GM12878 (cell line): Measurements from ENCODE around the gene MOXD1. TPM values are rescaled to one million over a fixed set of nuclear protein-coding genes. Genes with fewer than 3 reads are reported as not detected.

Source experiments
- ATAC-seq: fragments of 200-7000 bp; cut with Tn5 transposase; 3 replicates; pipeline ENCODE4 v1.9.1; 2020; ENCODE audit warnings: mild to moderate bottlenecking, moderate library complexity
- BruUV-seq: library from RNA; stranded (reverse); fragments of 400-500 nt; replicated peaks from 2 replicates; lab custom pipeline; 2021; lab: Mats Ljungman, UMichigan
- CTCF ChIA-PET: fragments of 300-600 bp; sonication (Branson Sonifier 250); formaldehyde crosslinking; extraction: SDS; loops from one replicate; lab custom pipeline; 2021; ENCODE audit warnings: inconsistent platforms; lab: Yijun Ruan, JAX
- POLR2A ChIA-PET: fragments of 350-600 bp; formaldehyde crosslinking; extraction: SDS; loops from one replicate; lab custom pipeline; 2021; ENCODE audit warnings: inconsistent platforms; lab: Charles Lee
- RAD21 ChIA-PET: fragments of 300-600 bp; sonication (Branson Sonifier 250); formaldehyde crosslinking; loops from one replicate; lab custom pipeline; 2023; ENCODE audit warnings: antibody characterized with exemption; ENCODE audit not compliant: unreplicated experiment; lab: Charles Lee
- SMC1A ChIA-PET: fragments of 300-600 bp; sonication (Branson Sonifier 250); formaldehyde crosslinking; loops from one replicate; lab custom pipeline; 2023; ENCODE audit not compliant: unreplicated experiment, uncharacterized antibody; lab: Charles Lee
- DNase-seq: peaks from one replicate; pipeline ENCODE4 v3.0.0-alpha.2; 2011; ENCODE audit warnings: low read depth, low spot score
- FAIRE-seq: peaks from 3 replicates; lab custom pipeline; 2011; peaks lifted over from hg19 to GRCh38; lab: Jason Lieb, UNC
- H2AFZ ChIP-seq: 2 replicates; pipeline ENCODE4 v1.6.0; 2011; ENCODE audit warnings: low read depth, low read length, control low read depth; ENCODE audit not compliant: control insufficient read depth
- H3K27ac ChIP-seq: 2 replicates; pipeline ENCODE4 v1.5.1; 2011; ENCODE audit warnings: control low read depth; ENCODE audit not compliant: control insufficient read depth, insufficient read depth
- H3K27me3 ChIP-seq, 2 experiments: replicated peaks in 1 of 2; 2 replicates each; pipeline versions ENCODE4 v1.6.0 to v1.6.1; 2011; ENCODE audit warnings: low read length in 1 of 2; ENCODE audit not compliant: control insufficient read depth in 2 of 2, insufficient read depth in 2 of 2
- H3K36me3 ChIP-seq, 2 experiments: 2 replicates each; pipeline ENCODE4 v1.5.1; 2011; ENCODE audit warnings: low read length in 1 of 2; ENCODE audit not compliant: control insufficient read depth in 2 of 2, insufficient read depth in 2 of 2
- H3K4me1 ChIP-seq: 2 replicates; pipeline ENCODE4 v1.6.1; 2011; ENCODE audit warnings: mild to moderate bottlenecking, low read length, moderate library complexity, mixed read lengths; ENCODE audit not compliant: control insufficient read depth, insufficient read depth
- H3K4me2 ChIP-seq: 2 replicates; pipeline ENCODE4 v1.6.0; 2011; ENCODE audit warnings: control low read depth; ENCODE audit not compliant: control insufficient read depth, insufficient read depth
- H3K4me3 ChIP-seq: fragments of 200-600 bp; sonication (generic); 2 replicates; pipeline ENCODE4 v1.5.1; 2016
- H3K79me2 ChIP-seq: 2 replicates; pipeline ENCODE4 v1.6.0; 2011; ENCODE audit warnings: low read length; ENCODE audit not compliant: control insufficient read depth, insufficient read depth
- H3K9ac ChIP-seq: 2 replicates; pipeline ENCODE4 v1.8.0; 2011; ENCODE audit warnings: low read length, control low read depth, mixed read lengths; ENCODE audit not compliant: control insufficient read depth, insufficient read depth
- H3K9me3 ChIP-seq: replicated peaks from 3 replicates; pipeline ENCODE4 v1.5.1; 2011; ENCODE audit warnings: mild to moderate bottlenecking, low read length; ENCODE audit not compliant: control insufficient read depth, insufficient read depth
- H4K20me1 ChIP-seq: 2 replicates; pipeline ENCODE4 v1.6.0; 2011; ENCODE audit not compliant: control insufficient read depth, insufficient read depth
- ATF7 ChIP-seq: fragments of 450-650 bp; IDR thresholded peaks from 2 replicates; pipeline ENCODE4 v1.6.1; 2016; ENCODE audit warnings: low read depth, mild to moderate bottlenecking
- BHLHE40 ChIP-seq, 2 experiments: fragments of 450-650 bp in 1 of 2; IDR thresholded peaks; 2 replicates each; pipeline ENCODE4 v1.6.1; 2011 to 2017; ENCODE audit warnings: low read depth in 2 of 2, borderline replicate concordance in 1 of 2, improper control_type of control experiment in 1 of 2, low read length in 1 of 2, mild to moderate bottlenecking in 1 of 2
- CBX5 ChIP-seq: sonication (generic); IDR thresholded peaks from 2 replicates; pipeline ENCODE4 v1.6.1; 2016; ENCODE audit warnings: low read depth, moderate library complexity, mild to moderate bottlenecking, inconsistent platforms
- E2F4 ChIP-seq: IDR thresholded peaks from 2 replicates; pipeline ENCODE4 v1.6.1; 2012; ENCODE audit warnings: low read depth, low read length, improper control_type of control experiment
- FOXM1 ChIP-seq: IDR thresholded peaks from 2 replicates; pipeline ENCODE4 v1.6.1; 2012; ENCODE audit warnings: low read depth, mild to moderate bottlenecking, inconsistent platforms, low read length, moderate library complexity
- MTA2 ChIP-seq: fragments of 450-650 bp; IDR thresholded peaks from 2 replicates; pipeline ENCODE4 v1.6.1; 2016; ENCODE audit warnings: low read depth, mild to moderate bottlenecking, moderate library complexity
- RELB ChIP-seq: fragments of 450-650 bp; IDR thresholded peaks from 2 replicates; pipeline ENCODE4 v1.6.1; 2017; ENCODE audit warnings: low read depth, mild to moderate bottlenecking, moderate library complexity
- RFX5 ChIP-seq: IDR thresholded peaks from 2 replicates; pipeline ENCODE4 v1.6.1; 2011; ENCODE audit warnings: low read depth, low read length, improper control_type of control experiment
- SMAD1 ChIP-seq: fragments of 450-650 bp; IDR thresholded peaks from 2 replicates; pipeline ENCODE4 v1.6.1; 2018; ENCODE audit warnings: mild to moderate bottlenecking, low read depth; ENCODE audit not compliant: partially characterized antibody
- SMAD5 ChIP-seq: IDR thresholded peaks from 2 replicates; pipeline ENCODE4 v1.6.1; 2016; ENCODE audit warnings: antibody characterized with exemption, low read depth
- TCF12 ChIP-seq: IDR thresholded peaks from 2 replicates; pipeline ENCODE4 v1.6.1; 2011; ENCODE audit warnings: low read depth, mild to moderate bottlenecking, low read length
- TCF7 ChIP-seq: IDR thresholded peaks from 2 replicates; pipeline ENCODE4 v1.6.1; 2014; ENCODE audit warnings: antibody characterized with exemption, borderline replicate concordance
- USF1 ChIP-seq: IDR thresholded peaks from 2 replicates; pipeline ENCODE4 v1.6.1; 2011; ENCODE audit warnings: borderline replicate concordance, low read depth, mild to moderate bottlenecking, moderate library complexity, mixed read lengths, low read length; ENCODE audit not compliant: insufficient read depth; ENCODE audit errors: extremely low read length
- WGBS: methylation state at CpG from one replicate; pipeline ENCODE4 v1.1.6; 2016; ENCODE audit warnings: low lambda C conversion rate; ENCODE audit not compliant: insufficient replicate concordance, insufficient coverage; ENCODE audit errors: missing lambda C conversion rate; 5-methylcytosine and 5-hydroxymethylcytosine counted together
- in situ Hi-C: fragments of 300-500 bp; cut with MboI; formaldehyde crosslinking; loops from 9 replicates; pipeline ENCODE4 v1.14.3; 2018; ENCODE audit warnings: mixed read lengths
- intact Hi-C: fragments of 100-400 bp; cut with micrococcal nuclease; formaldehyde crosslinking; loops from one replicate; pipeline ENCODE4 v1.14.2; 2022; ENCODE audit not compliant: unreplicated experiment
- polyA plus RNA-seq, 11 experiments: library from polyadenylated mRNA; depleted of rRNA in 4 of 11; unstranded in 6 of 11; stranded (reverse) in 5 of 11; fragments of >200 nt; fragmentation: Nextera tagmentation in 4 of 11; fragmentation: Illumina TruSeq in 1 of 11; extraction: Ambion mirVana in 4 of 11; extraction: Trizol in 1 of 11; gene quantifications; 1 replicate in 1 of 11; 2 replicates in 10 of 11; pipeline versions ENCODE4 v1.2.1 to v1.2.3, GENCODE V29; 2011 to 2016; ENCODE audit warnings: inconsistent platforms in 2 of 11, missing spikeins in 2 of 11, low read depth in 1 of 11
- total RNA-seq, 4 experiments: library from RNA; depleted of rRNA in 3 of 4; stranded (reverse); fragments of >200 nt in 3 of 4; fragmentation: Illumina TruSeq in 1 of 4; extraction: Trizol in 1 of 4; gene quantifications; 2 replicates each; pipeline versions ENCODE4 v1.2.1 to v1.2.3, GENCODE V29; 2013 to 2021

Gene MOXD1
- total and polyA plus RNA-seq, 10 of the 15 experiments (the other 5 are each of a cell fraction or from before 2014, with no cell fraction given) = 0.03 to 2.1 (median 0.64) TPM

GRCh38 chr6:132404330-132404729, 3.1 kb upstream of the MOXD1 start (continued):
- TF ChIP-seq USF1 (no peak), TCF12 (no peak), FOXM1 (peak; percentile 76; the same call in 1 of the 2 replicates), CBX5 (0 out of 2 replicates have a peak, but pooled peaks have one; percentile 15), RFX5 (no peak), SMAD1 (no peak), TCF7 (no peak), BHLHE40 (IDR thresholded peaks at IDR 0.05; ENCODE audit: borderline replicate concordance in 1 of 2, low read depth in 2 of 2, low read length in 1 of 2) (no peak)
- TF ChIP-seq, all 136 proteins: peak for 7

GRCh38 chr6:132401618-132402285, 477 bp upstream of the MOXD1 start:
- Histone ChIP-seq H3K27me3 (peaks cover 0 to 5% of the 10 kb centered on the region in 2 experiments; a peak in 2 of 4 replicates), H2AFZ (peak overlapping the region; percentile 73), H3K4me3 (peak overlapping the region; percentile 74), H3K4me2 (peak overlapping the region; percentile 36), H3K79me2 (peaks cover 6% of the 10 kb centered on the region), H3K27ac (peak overlapping the region; percentile 22; the same call in 1 of the 2 replicates), H3K4me1 (peaks cover 22% of the 10 kb centered on the region), H3K36me3 (no peaks in the 10 kb centered on the region), H3K9me3 (no peaks in the 10 kb centered on the region; the same call in 2 of the 3 replicates), H3K9ac (peak overlapping the region; percentile 64; the same call in 1 of the 2 replicates), H4K20me1 (no peaks in the 10 kb centered on the region)
- ChIA-PET CTCF (no interaction called here), SMC1A (no interaction called here), POLR2A (no interaction called here), RAD21 (no interaction called here)
- DNase-seq (no peak), FAIRE-seq (no peak), ATAC-seq (no peak)
- WGBS = 22% methylated on average over 25 of the region's 35 CpGs
- intact Hi-C loops (loop anchor here (5.0 kb wide), 1 partner anchor 34 kb away; no protein-coding TSS in a partner anchor), in situ Hi-C loops (no loop called here)
- no TSS peak for BruUV-seq
- no peak for TF ChIP-seq SMAD5
- TF ChIP-seq RELB = no peak
- TF ChIP-seq MTA2 = no peak
- no peak for TF ChIP-seq ATF7
- TF ChIP-seq E2F4 = no peak
